Calu3 (cell line): ENCODE results near the gene COL4A6. TPM values are rescaled to one million over a fixed set of nuclear protein-coding genes. Genes with fewer than 3 reads are reported as not detected.

ENCODE experiments used
- BruUV-seq: library from RNA; stranded (reverse); fragments of 400-500 nt; replicated peaks from 2 replicates; lab custom pipeline; 2021; lab: Mats Ljungman, UMichigan
- CTCF ChIA-PET: fragments of 300-600 bp; sonication (Branson Sonifier 250); formaldehyde crosslinking; loops from one replicate; lab custom pipeline; 2022; ENCODE audit warnings: antibody characterized with exemption; lab: Charles Lee
- DNase-seq: peaks from one replicate; pipeline ENCODE4 v3.0.0; 2022
- H3K27ac Mint-ChIP-seq: one replicate; pipeline ENCODE4 v1.8.0; 2022; ENCODE audit warnings: mixed read lengths; ENCODE audit not compliant: unreplicated experiment
- H3K27me3 Mint-ChIP-seq: one replicate; pipeline ENCODE4 v1.8.0; 2022; ENCODE audit warnings: mixed read lengths; ENCODE audit not compliant: unreplicated experiment
- H3K36me3 Mint-ChIP-seq: one replicate; pipeline ENCODE4 v1.8.0; 2022; ENCODE audit warnings: mild to moderate bottlenecking, moderate library complexity, mixed read lengths; ENCODE audit not compliant: insufficient read depth, unreplicated experiment
- H3K4me1 Mint-ChIP-seq: one replicate; pipeline ENCODE4 v1.8.0; 2022; ENCODE audit warnings: mild to moderate bottlenecking, low read depth, mixed read lengths; ENCODE audit not compliant: unreplicated experiment
- H3K4me3 Mint-ChIP-seq: one replicate; pipeline ENCODE4 v1.8.0; 2022; ENCODE audit warnings: mild to moderate bottlenecking, low read depth, moderate library complexity, mixed read lengths; ENCODE audit not compliant: unreplicated experiment
- H3K9me3 Mint-ChIP-seq: one replicate; pipeline ENCODE4 v1.8.0; 2022; ENCODE audit warnings: low read depth, mixed read lengths; ENCODE audit not compliant: unreplicated experiment
- intact Hi-C: fragments of 100-400 bp; cut with micrococcal nuclease; formaldehyde crosslinking; loops from one replicate; pipeline ENCODE4 v1.10.0; 2022; ENCODE audit not compliant: unreplicated experiment
- total RNA-seq: library from RNA; stranded (reverse); gene quantifications from 2 replicates; pipeline ENCODE4 v1.2.3, GENCODE V29; 2022
- TF ChIP-seq, protein P1 (sequence below): fragments of 200-600 bp; IDR thresholded peaks from one replicate; pipeline ENCODE4 v1.8.0; 2022; ENCODE audit warnings: antibody characterized with exemption; ENCODE audit not compliant: unreplicated experiment

COL4A6 gene
- total RNA-seq, 1 experiment from 2014 or later = 0.31 TPM

- H3K4me3 Mint-ChIP-seq = no peak overlapping the region
- DNase-seq = no peak
- CTCF ChIA-PET = no interaction called here
These were observed 693 bp downstream of the COL4A6 start for GRCh38 chrX:108437349-108438109.

GRCh38 chrX:108435261-108435660 lies 3.0 kb downstream of the COL4A6 start:
- TF ChIP-seq, protein P1, sequence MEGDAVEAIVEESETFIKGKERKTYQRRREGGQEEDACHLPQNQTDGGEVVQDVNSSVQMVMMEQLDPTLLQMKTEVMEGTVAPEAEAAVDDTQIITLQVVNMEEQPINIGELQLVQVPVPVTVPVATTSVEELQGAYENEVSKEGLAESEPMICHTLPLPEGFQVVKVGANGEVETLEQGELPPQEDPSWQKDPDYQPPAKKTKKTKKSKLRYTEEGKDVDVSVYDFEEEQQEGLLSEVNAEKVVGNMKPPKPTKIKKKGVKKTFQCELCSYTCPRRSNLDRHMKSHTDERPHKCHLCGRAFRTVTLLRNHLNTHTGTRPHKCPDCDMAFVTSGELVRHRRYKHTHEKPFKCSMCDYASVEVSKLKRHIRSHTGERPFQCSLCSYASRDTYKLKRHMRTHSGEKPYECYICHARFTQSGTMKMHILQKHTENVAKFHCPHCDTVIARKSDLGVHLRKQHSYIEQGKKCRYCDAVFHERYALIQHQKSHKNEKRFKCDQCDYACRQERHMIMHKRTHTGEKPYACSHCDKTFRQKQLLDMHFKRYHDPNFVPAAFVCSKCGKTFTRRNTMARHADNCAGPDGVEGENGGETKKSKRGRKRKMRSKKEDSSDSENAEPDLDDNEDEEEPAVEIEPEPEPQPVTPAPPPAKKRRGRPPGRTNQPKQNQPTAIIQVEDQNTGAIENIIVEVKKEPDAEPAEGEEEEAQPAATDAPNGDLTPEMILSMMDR = no peak
- H3K36me3 Mint-ChIP-seq = peaks cover 11% of the 10 kb centered on the region
- H3K9me3 Mint-ChIP-seq = no peaks in the 10 kb centered on the region
- H3K27me3 Mint-ChIP-seq = no peaks in the 10 kb centered on the region
- DNase-seq = no peak
- intact Hi-C loops = no loop called here
- H3K27ac Mint-ChIP-seq = no peak overlapping the region
- no peaks in the 10 kb centered on the region for H3K4me1 Mint-ChIP-seq
- no peak overlapping the region for H3K4me3 Mint-ChIP-seq
- no TSS peak for BruUV-seq
- CTCF ChIA-PET = no interaction called here

More at GRCh38 chrX:108437349-108438109, 693 bp downstream of the COL4A6 start:
- Mint-ChIP-seq H3K27ac (no peak overlapping the region), H3K27me3 (no peaks in the 10 kb centered on the region), H3K36me3 (peaks cover 18% of the 10 kb centered on the region), H3K4me1 (peaks cover 8% of the 10 kb centered on the region), H3K9me3 (no peaks in the 10 kb centered on the region)
- intact Hi-C loops = no loop called here
- no TSS peak for BruUV-seq
- TF ChIP-seq, protein P1 = no peak

DNA sequence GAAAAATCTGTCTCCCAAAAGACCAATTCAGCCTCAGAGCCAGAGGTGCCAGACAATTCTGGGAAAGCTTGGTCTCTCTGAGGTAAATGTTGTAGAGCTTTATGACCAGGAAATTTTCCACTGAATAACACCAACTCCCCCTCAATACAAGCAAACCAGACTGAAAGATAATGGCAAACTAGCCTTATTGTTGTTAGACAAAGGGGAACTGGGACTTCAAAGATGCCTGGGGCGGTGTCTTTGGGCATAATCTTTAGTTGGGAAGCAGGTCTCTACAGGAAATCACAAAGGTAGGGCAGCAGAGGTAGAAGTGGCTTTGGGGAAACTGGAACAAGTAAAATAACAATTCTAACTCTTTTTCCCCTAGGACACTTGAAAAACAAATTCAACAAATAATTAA lies 12.0 kb downstream of the COL4A6 start:
- no peaks in the 10 kb centered on the region for H3K27me3 Mint-ChIP-seq
- intact Hi-C loops = no loop called here
- no peaks in the 10 kb centered on the region for H3K9me3 Mint-ChIP-seq
- CTCF ChIA-PET = no interaction called here
- DNase-seq = no peak
- TF ChIP-seq, protein P1 = no peak
- no peak overlapping the region for H3K27ac Mint-ChIP-seq
- no TSS peak for BruUV-seq
- no peaks in the 10 kb centered on the region for H3K36me3 Mint-ChIP-seq
- no peak overlapping the region for H3K4me3 Mint-ChIP-seq
- H3K4me1 Mint-ChIP-seq = no peaks in the 10 kb centered on the region

- no peaks in the 10 kb centered on the region for H3K4me1 Mint-ChIP-seq
- no peaks in the 10 kb centered on the region for H3K27me3 Mint-ChIP-seq
- intact Hi-C loops = no loop called here
- H3K27ac Mint-ChIP-seq = no peak overlapping the region
- H3K9me3 Mint-ChIP-seq = no peaks in the 10 kb centered on the region
- CTCF ChIA-PET = no interaction called here
- BruUV-seq = no TSS peak
- no peak for DNase-seq
- no peaks in the 10 kb centered on the region for H3K36me3 Mint-ChIP-seq
- TF ChIP-seq, protein P1 = no peak
- H3K4me3 Mint-ChIP-seq = no peak overlapping the region
These were observed 17.7 kb downstream of the COL4A6 start for GRCh38 chrX:108420481-108420880.
